GM18951 (cell line): Measurements from ENCODE around the gene EIF4G3.
"Not testable (repeated sequence)": the region's sequence is repeated elsewhere in the genome, so short reads cannot be mapped to it uniquely, and the experiment has no call there.

Experiments
- POLR2A ChIP-seq: IDR thresholded peaks from 4 replicates; pipeline ENCODE4 v1.6.1; 2011; ENCODE audit warnings: mild to moderate bottlenecking; ENCODE audit not compliant: insufficient read length, insufficient read depth; ENCODE audit errors: extremely low read depth
- in situ Hi-C: fragments of 300-500 bp; cut with MboI; formaldehyde crosslinking; loops from one replicate; pipeline ENCODE4 v1.12.0; 2022; ENCODE audit warnings: low sequenced_read_pairs, mixed read lengths, inconsistent platforms; ENCODE audit not compliant: unreplicated experiment

Gene EIF4G3

DNA sequence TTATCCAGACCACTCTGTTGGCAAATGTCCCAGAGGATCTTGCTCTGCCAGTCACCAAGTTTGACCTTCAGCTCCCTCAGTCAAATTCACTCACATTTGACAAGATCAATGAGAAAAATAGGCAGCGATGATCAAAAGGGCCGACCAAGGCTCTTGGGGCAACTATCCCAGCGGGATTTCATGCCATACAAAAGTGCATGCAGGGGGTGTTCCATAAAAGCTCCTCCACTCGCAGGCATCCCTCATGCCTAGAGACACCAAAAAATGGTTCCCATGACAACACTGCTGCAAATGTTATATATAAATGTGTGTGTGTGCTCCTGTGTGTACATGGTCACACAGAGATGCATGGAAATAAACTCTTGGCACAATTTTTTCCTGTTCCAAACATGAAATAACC is 16.2 kb upstream of the EIF4G3 start:
- no peak for TF ChIP-seq POLR2A
- in situ Hi-C loops: loop anchor here (5.0 to 10.0 kb wide), 2 partner anchors 208 to 491 kb away; no protein-coding TSS in a partner anchor

GRCh38 chr1:21192284-21192683 is 15.6 kb upstream of the EIF4G3 start:
- in situ Hi-C loops: loop anchor here (5.0 to 10.0 kb wide), 2 partner anchors 207 to 490 kb away; no protein-coding TSS in a partner anchor
- TF ChIP-seq POLR2A: no peak

GRCh38 chr1:21190771-21191170 is 14.1 kb upstream of the EIF4G3 start:
- in situ Hi-C loops: loop anchor here (5.0 to 10.0 kb wide), 2 partner anchors 206 to 488 kb away; no protein-coding TSS in a partner anchor

DNA sequence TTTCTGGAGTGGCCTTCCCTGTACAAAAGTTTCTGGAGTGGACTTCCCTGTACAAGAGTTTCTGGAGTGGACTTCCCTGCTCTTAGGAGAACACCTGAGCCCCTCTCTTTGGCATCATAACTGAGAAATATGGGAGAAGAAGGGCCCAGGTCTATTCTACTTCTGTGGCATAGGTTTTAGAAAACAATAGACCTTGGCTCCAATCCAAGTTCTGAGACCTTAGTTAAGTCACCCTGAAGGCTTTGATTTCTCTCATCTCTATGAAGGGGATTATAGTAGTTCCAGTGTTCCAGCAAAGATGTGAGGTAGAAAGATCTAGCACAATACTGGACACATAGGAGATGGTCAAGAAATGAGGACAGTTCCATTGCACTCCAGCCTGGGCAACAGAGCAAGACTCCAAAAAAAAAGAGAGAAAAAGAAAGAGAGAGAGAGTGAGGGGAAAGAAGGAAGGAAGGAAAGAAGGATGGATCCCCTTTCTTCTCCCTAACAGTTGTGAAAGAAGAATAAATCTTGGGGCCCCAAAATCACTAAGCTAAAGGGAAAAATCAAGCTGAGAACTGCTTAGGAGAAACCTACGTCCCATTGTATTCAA is 13.3 kb upstream of the EIF4G3 start:
- TF ChIP-seq POLR2A: no peak
- in situ Hi-C loops: loop anchor here (5.0 to 10.0 kb wide), 2 partner anchors 205 to 488 kb away; no protein-coding TSS in a partner anchor

DNA sequence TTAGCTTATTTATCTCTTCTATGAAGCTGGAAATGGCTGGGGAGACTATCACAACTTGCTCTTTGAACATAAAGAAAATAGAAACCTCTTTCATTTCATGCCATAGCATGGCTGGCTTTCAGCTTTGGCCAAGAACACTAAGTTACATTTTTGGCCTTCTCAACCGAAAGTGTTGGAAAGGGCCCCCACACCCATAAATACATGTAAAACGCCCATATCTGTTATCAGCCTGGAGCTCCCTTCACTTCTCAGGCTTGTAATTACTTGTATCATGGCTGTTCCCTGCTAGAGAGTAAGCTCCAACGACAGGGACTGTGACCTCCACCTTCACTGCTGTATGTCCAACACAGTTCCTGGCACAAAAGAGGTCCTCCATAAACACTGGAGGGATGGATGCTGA is 12.7 kb upstream of the EIF4G3 start:
- TF ChIP-seq POLR2A: no peak
- in situ Hi-C loops: no loop called here

GRCh38 chr1:21188235-21188634 is 11.5 kb upstream of the EIF4G3 start:
- in situ Hi-C loops: no loop called here

DNA sequence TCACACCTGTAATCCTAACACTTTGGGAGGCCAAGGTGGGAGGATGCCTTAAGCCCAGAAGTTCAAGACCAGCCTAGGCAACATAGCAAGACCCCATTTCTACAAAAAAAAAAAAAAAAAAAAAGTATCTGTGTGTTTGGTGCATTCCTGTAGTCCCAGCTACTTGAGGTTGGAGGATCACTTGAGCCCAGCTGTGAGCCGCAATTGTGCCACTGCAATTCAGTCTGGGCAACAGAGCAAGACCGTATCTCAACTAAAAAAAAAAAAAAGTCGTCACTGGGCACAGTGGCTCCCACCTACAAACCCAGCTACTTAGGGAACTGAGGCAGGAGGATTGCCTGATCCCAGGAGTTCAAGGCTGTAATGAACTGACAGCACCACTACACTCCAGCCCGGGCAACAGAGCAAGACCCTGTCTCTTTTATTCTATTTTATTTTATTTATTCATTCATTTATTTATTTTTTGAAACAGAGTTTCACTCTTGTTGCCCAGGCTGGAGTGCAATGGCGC is 8.6 kb upstream of the EIF4G3 start:
- in situ Hi-C loops: no loop called here
- TF ChIP-seq POLR2A: no peak

More at GRCh38 chr1:21188235-21188634, 11.5 kb upstream of the EIF4G3 start:
- no peak for TF ChIP-seq POLR2A

DNA sequence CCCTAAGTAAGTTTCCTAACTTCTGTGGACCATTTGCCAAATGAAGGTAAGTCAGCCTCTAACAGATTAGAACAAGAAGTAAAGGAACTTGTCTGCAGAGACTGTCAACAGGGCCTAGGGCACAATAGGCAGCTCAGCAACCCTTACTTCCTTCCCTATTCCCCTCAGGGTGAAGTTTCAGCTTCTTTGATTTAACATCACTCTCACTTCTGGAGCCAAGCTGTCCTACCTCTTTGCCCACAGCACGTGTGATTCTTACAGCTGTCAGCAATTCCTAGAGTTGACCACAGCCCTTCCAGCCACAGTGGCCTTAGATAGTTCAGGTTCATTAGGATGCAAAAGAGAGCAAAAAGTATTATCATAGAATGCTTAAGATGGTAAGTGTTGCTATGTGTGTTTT is 7.6 kb upstream of the EIF4G3 start:
- no peak for TF ChIP-seq POLR2A
- in situ Hi-C loops: no loop called here

DNA sequence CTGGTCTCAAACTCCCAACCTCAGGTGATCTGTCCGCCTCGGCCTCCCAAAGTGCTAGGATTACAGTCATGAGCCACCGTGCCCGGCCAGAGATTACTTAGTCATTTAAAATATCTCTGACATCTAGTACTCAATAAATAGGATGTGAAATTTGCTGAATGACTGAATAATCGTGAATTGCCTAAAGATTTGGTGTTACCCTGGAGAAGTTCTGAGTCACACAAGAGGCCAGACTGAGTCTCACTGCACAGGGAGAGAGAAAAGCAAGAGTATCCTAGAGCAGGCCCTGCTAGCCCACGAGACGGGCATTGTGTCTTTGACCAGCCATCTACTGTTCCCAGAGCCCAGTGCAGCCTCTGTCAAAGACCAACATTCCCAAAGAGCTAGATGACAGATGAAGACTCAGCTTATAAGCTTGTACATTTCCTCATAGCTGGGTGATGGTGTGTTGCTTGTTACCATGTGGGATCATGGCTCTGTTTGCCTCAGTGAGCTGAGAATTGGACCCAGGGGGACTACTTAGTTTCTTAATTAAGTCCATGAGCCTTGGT is 5.6 kb upstream of the EIF4G3 start:
- in situ Hi-C loops: no loop called here
- no peak for TF ChIP-seq POLR2A

DNA sequence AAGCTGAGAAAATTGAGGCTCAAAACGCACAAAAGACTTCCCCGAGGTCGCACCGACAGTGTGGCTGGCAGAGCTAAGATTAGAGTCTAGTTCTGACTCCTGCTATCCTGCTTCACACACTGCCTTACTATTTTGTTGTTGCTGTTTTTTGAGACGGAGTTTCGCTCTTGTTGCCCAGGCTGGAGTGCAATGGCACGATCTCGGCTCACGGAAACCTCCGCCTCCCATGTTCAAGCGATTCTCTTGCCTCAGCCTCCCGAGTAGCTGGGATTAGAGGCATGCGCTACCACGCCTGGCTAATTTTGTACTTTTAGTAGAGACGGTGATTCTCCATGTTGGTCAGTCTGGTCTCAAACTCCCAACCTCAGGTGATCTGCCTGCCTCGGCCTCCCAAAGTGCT is 1.6 kb upstream of the EIF4G3 start:
- in situ Hi-C loops: not testable (repeated sequence)

DNA sequence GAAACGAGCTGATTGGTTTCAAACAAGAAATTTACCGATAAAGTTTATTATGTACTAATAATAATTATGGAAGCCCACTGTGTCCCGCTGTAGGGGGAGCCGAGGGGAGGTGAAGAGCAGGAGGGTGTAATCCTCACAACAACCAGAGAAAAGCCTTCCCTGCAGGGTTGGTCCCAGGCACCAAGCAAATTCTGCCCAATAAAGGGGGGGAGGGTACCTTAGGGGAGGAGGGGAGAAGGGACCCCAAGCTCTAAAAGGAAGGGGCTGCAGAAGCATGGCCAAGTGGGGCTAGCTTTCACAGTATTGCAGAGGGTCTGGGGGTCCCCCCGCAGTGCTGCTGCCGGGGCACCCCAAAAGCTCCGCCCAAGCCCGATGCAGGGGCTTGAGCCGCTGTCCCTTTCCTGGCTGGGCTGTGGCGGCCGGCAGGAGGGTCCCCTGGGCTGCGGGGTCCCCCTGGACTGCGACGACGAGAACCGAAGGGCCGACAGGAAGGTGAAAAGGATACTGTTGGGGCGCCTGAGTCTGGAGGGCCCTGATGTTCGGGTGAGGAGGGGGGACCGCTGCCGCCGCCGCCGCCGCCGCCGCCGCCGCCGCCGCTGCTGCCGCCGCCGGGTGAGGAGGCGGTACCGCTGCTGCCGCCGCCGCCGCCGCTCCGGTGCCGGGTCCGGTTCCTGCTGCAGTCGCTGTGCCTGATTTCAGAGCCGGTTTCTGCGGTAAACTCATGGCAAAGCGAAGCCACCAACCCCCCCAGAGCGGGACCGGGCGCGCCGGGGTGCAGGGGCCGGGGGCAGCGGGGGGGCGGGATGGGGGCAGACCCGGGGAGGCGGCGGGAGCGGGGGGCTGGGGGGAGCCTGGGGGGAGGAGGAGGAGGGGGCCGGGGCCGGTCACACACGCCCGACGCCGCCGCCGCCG is 771 bp downstream of the EIF4G3 start:
- no peak for TF ChIP-seq POLR2A

DNA sequence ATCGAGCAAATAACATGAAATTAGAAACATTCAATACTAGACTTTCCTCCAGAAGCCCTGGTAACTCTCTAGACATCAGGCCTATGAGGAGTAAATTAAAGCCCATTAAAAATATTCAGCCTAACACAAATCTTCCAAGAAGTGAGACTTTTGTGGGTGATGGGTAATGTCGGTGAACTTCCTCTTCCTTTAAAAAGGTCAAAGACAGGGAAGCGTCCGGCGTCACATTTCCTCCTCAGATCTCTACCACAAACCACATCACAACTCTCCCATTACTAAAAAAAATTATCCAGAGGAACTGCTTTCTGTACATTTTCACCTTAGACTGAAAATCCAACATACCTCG is 1.4 kb downstream of the EIF4G3 start:
- no peak for TF ChIP-seq POLR2A
- in situ Hi-C loops: no loop called here

More for the DNA sequence above, 771 bp downstream of the EIF4G3 start:
- in situ Hi-C loops: no loop called here

GRCh38 chr1:21174654-21175323 is 1.9 kb downstream of the EIF4G3 start:
- in situ Hi-C loops: no loop called here
- no peak for TF ChIP-seq POLR2A
